ENCODE measurements around the gene RNF150.
"Not testable (repeated sequence)": the region's sequence is repeated elsewhere in the genome, so short reads cannot be mapped to it uniquely, and the experiment has no call there.

The RNF150 gene

DNA sequence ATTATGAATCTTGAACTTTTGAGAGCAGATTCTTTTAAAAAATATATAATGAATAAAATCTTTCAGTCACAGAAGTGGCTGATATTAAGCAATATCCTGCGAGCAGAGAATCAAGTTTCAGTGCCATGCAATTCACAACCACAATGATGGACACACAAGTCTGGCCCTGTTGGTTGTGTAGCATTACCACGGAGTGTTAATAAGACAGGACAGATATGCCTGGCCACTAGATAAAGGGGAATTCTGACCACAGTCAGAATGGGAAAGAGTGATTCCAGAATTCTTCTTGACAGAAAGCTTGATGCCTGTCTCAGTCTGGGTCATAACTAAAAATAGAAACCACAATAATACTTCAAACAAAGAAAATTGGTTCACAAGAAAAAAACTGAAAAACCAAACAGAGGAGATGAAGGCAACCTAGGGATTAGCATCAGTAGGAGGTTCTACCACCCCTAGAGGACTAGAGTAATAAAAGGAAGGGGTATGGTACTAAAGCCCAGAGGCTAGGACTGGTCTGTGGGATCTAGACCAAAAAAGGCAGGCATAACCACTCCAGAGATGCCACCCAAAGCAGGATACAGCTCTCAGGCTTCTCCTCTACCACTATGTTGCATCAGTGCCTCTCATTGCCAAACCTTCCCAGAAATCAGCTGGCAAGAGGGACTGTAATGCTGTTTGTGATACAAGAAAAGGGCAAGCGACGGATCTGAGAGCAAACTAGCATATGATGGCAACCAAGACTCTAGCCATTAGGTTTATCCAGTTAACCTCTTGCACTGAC is 59.0 kb downstream of the RNF150 start:
- DNase-seq: no peak

DNA sequence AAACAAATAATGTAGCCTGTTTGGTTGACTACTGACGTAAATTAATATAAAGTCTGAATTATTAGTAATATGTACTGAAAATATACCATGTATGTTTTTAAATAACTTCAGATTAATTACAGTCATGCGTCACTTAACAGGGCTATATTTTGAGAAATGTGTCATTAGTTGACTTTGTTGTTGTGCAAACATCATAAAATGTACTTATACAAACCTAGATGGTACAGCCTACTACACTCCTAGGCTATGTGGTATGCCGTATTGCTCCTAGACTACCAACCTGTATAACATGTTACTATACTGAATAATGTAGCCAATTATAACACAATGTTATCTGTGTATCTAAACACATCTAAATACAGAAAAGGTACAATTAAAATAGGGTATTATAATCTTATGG is 66.6 kb downstream of the RNF150 start:
- DNase-seq: no peak

DNA sequence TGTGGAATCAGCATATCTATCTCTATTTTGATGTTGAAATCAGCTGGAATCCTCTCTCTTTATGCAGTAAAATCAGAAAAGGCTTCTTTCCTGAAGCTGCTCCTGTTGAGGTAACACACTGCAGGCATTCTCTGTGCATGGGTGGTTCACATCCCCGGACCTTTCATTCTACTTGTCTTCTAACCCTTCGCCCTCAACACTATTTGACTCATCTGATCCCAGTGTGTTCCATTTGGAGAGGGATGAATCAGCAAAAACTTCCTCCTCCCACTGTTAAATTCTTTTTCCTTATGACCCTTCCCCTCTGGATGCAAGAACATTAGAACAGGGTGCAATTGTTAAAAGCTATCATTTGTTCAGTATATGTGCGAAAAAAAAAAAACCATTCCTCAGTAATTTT is 67.4 kb downstream of the RNF150 start:
- DNase-seq: no peak

DNA sequence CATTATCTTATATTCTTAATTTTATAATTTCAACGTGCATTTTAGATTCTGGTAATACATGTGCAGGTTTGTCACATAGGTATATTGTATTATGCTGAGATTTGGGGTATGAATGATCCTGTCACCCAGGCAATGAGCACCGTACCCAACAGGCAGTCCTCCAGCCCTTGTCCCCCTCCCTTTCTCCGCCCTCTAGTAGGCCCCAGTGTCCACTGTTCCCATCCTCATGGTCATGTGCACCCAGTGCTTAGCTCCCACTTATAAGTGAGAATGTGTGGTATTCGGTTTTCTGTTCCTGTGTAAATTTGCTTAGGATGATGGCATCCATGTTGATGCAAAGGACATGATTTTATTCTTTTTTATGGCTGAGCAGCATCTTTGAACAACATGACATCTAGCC is 70.6 kb downstream of the RNF150 start:
- no peak for DNase-seq

DNA sequence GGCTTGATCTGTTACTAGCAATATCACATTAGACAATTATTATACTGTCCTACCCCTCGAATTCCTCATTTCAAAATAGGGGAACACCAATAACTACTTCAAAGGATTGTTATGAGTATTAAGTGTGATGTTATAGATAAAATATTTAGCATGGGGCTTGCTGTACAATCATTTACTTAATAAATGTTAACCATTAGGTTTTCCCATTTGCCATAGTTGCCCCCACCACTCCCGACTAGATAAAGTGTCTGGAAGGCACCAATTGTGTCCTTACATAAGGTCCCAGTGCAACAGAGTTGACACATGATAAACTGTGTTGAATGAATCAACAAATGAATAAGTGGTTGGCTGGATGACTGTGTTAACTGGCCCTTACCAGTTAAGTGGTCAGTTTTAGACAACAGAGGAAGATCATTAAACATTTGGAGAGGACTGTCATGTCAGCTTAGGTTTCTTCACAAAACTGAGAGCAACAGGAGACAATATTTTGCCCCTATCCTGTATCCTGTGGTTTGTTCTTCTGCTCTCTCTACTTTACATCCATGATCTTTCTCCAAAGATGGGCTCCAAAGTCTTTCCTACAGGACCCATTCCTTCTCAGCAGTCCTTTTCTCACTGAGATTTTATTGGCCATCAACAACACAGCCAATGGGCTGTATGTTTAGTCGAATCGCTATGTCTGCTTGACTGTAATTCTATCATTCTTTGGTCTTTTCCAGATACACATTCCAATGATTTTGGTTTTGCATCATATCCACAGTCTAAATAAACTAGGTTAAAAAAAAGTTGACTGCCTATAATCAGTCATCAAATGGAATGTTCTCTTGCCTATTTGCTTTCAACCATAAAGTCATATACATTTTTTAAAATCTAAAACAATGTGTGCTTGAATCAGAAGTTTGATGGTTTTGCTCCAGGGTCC is 74.4 kb downstream of the RNF150 start:
- DNase-seq: no peak

DNA sequence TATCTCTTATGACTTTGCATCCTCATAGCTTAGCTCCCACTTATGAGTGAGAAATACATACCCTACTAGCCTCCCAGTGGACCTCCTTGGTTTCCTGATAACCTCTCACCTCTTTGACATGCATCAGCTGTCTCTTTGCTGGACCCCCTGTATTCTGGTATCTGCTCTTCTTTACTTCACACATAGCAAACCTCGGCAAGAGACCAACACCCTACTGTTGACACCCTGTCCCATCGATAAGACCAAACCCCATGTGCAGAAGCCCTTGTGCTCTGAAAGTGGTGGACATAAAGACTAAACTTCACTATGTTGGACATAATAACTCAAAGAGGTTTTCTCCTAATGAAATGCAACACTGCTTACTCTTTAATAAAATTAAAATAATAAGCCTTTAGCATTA is 75.7 kb downstream of the RNF150 start:
- DNase-seq: no peak

DNA sequence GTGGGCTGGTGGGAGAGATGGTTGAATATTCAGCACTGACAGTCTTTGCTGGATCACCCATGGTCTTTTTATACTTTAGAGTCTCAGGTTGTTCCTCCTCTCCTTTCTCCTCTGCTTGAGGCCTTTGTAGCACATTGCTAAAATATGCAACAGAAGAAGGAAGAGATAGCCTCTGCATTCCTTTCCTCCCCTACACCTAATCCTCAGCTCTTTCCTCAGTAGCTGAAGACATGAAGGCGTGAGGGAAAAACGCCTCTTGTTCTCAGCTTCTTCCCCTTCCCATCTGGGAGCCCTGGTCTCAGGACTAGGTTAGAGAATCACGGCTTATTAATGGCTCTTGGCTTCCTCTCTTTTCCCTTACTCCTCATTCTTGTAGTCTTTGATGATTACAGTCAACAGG is 76.8 kb downstream of the RNF150 start:
- no peak for DNase-seq

DNA sequence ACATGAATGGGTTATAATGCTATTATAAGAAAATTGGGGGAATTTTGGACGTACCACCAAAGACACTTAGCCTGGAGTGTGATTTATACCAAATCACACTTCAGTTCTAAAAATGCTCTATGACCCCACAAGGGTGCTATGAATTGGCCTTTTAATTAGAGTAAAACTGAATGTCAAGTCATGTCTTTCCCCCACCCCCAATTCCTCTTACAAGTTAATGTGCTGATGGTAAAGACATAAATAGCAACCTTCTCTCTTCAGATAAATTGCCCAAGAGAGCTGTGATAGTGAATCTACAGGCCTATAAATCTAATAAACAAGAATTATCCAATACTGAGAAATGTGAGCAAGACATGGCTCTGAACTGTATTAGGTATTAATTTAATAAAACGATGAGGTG is 78.8 kb downstream of the RNF150 start:
- DNase-seq: no peak

DNA sequence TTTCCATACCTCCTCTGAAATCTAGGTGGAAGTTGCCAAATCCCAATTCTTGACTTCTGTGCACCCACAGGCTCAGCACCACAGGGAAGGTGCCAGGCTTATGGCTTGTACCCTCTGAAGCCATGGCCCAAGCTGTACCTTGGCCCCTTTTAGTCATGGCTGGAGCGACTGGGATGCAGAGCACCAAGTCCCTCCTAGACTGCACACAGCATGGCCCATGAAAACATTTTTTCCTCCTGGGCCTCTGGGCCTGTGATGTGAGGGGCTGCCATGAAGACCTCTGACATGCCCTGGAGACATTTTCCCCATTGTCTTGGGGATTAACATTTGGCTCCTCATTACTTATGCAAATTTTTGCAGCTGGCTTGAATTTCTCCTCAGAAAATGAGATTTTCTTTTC is 82.3 kb downstream of the RNF150 start:
- not testable (repeated sequence) for DNase-seq

DNA sequence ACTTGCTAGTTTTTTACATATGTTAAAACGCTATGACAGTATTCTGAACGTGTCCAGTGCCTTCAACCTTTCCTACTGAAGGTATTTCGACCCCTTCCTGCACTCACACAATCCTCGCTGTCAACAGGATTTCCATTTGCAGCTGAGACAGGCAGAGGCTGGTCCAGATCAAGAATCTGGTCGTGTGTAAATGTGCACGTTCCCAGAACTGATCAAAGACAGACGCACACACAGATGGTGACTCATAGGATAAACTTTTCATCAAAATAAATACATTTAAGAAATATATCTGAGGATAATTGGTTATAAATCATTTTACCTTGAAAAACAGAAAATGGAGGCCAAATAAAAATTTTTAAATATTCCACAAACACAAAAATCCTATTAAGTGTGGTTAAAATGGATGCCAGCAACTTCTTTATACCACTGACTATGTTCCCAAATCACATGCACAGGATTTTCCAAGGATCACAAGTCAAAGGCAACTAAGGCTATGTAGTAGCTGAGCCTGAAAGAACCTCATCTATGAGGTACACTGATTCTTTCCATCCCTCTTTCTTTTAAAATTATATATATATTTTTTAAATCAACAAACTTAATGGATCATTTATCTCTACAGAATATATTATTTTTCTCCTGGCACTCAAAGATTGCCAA is 85.9 kb downstream of the RNF150 start:
- DNase-seq: no peak

DNA sequence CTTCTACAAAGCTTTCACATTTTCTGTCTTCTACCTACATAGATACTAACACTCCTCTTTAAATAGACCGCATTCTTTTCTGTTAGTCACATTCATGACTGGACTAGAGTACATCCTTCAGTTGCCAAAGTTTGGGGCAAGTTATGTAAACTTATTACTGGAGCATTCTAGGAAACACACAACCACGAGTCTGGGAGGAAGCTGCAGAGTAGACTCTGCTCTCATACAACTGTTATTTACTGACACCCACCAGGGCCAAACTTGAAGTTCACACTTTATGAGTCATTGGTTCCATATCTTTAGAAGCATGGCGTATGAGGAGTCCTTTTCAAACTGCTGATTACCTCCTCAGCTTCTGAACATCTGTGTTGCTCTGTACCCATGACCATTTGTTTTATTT is 87.0 kb downstream of the RNF150 start:
- no peak for DNase-seq

DNA sequence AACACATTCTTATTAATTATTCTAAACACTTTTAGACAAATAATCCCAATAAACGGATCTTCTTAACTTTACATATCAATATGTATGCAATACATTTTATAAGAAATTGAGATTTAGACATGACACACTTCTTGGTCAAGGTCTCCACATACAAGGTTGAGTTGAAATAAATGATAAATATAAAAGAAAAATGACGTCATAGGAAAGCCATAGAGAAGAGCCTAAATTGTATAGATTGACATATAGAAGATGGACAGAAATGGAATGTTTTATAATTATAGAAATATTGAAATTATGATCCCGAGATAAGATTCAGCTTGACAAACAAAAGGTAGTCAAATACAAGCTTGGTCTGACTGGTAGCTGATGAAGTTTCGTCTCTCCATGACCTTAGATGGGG is 87.4 kb downstream of the RNF150 start:
- DNase-seq: no peak

DNA sequence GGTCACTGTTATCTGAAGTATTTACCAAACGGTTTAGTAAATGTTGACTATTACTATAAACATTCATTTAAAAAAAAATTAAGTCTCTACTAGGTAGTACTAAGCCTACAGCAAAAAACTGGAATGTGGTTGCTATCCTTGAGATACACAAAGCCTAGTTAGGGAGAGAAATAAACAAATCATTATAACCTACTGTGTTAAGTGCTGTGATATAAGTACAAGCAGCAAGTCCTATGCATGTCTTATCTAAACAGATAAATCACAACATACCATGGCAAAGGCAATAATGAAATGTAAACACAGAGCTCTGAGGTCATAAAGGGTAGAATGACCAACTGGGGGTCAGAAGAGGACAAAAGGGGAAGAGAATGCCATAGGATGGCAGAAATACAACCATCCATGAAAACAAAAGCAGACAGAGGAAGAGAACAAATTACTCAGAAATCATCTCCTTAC is 92.2 kb downstream of the RNF150 start:
- no peak for DNase-seq

DNA sequence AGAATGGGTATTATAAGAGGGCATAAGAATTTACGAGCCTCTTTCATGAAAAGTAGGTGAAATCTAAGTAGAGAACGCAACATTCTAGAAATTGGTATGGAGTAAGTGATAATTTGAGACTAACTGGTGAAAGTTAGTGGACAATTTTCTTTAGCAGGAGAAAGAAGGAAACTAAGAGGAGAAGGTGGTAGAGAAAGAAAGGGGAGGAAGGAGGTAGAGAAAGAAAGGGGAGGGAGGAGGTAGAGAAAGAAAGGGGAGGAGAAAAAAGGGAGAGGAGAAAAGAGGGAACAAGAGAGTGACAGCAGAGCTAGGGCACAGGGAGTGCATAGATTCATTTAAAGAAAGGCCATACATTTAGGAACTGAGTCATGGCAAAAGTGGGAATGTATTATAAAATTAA is 94.1 kb downstream of the RNF150 start:
- no peak for DNase-seq

DNA sequence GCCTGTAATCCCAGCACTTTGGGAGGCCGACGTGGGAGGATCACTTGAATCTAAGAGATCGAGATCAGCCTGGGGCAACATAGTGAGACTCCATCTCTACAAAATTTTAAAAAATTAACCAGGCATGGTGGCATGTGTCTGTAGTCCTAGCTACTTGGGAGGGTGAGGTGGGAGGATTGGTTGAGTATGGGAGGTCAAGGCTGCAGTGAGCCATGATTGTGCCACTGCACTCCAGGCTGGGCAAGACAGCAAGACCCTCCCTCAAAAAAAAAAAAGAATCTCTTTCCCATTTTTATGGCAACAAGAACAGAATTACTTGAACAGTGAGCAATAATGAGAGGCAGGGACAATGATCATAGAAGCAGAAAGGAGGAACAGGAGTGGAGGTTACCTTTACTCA is 94.8 kb downstream of the RNF150 start:
- DNase-seq: no peak

DNA sequence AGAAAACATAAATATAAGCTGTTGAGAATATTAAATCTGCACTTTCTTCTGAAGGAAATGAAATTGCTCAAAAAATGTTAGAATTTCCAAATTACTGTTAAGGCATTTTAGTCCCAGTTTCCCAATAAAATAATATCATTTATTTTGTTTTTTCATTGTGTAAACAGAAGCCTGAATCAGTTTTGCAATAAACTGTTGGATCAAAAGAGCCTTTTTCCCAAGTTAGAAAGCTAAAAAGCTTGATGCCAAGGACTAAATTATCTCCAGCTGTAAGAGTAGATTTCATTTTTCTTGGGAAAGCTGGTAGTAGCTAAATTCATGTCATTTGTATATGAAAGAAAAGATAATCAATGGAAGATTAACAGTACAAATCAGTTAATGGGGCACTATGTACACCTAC is 95.8 kb downstream of the RNF150 start:
- DNase-seq: no peak

DNA sequence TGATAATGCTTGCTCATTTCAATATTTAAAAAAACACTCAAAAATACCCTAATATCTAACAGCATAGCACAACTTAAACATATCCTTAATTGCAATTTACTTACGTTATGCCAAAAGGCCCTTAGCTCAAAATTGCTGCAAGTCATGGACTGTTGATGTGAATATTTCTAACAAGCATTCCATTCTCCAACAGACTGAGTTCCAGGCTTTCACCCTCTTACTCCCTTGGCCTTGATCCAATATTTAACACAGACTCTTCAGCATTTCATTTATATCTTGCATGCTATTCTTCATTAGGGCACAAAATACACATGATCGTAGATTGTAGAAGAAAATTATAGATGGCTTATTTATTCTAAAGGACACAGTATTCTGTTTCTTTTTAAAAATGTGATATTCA is 96.5 kb downstream of the RNF150 start:
- no peak for DNase-seq

DNA sequence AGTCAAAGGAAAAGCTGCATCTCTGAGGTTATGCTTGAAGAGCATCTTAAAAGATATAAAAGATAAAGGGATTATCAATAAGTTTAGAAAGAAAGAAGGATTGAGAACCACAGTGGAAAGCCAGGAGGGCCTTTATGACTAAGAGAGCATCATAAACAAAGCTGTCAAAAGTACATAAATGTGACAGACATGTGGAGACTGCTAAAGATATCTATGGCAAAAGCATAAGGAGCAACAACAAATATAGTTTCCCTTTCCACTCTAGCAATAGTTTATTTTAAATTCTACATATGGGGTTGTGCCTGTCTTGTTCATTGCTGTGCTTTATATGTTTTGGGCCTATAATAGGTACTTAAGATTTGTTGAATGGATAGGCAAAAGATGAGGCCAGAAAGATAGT is 97.3 kb downstream of the RNF150 start:
- no peak for DNase-seq

DNA sequence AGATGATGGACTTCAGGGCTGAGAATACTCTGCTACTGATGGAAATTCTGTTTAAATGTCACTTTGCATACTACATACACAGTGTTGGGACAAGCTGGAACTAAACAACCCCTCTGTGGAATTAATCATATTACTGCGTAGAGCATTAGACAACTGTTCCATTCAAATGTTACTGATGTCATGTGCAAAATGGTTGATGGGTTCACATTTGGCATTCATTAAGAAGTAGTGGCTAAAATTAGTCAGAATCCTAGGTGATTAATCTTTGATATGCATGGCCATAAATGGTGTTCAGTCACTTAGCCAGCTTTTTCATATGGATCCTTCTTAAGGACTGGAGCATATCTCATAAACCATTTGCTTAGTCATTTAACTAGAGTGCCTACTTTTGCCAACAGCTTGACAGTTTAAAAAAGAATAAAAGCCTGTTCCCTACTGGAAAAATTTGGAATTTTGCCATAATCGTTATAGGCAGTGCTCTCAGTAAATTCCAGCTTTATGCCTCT is 105.2 kb downstream of the RNF150 start:
- no peak for DNase-seq

DNA sequence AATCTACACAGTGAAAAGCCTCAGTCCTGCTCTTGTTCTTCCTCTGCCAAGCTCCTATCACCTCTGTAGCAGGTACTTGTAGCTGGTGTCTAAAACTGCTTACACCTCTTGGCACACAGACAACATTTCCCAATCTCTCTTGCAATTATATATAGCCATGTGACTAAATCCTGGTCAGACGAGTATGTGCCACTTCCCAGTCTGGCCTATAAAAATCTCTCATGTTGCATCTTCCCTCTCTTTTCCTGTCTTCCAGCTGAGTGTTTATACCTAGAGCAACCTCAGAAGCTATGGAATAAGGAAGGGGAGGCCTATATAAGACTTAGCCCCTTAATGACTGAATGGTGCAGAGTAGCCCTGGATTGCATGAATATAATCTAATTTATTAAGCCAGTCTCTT is 105.8 kb downstream of the RNF150 start:
- no peak for DNase-seq

DNA sequence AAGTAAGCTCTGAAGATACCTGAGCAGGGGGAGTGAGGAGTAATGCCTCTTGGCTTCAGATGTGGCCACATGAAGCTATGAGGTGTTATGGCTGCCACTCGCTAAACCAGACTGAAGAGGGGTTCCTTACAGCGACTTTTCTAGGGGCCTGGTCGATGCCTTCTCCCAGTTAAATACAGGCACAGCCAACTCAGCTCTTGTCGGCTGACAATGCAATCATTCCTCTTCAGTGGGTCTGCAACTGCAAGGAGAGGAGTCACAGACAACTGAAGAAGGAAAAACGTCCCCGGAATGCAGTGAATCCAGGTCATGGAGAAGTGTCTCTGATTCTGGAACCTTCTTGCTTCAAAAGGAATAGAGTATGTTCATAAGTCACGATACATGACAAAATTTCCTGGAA is 106.4 kb downstream of the RNF150 start:
- no peak for DNase-seq

DNA sequence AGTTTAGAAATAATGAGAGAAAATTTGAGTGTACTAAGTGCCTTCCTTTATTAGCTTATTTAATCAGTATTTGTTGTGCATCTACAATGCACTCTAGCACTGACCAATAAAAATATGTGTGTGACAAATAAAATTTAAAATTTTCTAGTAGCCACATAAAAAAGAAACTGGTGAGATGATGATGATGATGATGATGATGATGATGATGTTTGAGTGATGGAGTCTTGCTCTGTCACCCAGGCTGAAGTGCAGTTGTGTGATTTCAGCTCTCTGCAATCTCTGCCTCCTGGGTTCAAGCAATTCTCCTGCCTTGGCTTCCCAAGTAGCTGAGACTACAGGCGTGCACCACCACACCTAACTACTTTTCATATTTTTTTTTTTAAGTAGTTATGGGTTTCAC is 110.2 kb downstream of the RNF150 start:
- no peak for DNase-seq

DNA sequence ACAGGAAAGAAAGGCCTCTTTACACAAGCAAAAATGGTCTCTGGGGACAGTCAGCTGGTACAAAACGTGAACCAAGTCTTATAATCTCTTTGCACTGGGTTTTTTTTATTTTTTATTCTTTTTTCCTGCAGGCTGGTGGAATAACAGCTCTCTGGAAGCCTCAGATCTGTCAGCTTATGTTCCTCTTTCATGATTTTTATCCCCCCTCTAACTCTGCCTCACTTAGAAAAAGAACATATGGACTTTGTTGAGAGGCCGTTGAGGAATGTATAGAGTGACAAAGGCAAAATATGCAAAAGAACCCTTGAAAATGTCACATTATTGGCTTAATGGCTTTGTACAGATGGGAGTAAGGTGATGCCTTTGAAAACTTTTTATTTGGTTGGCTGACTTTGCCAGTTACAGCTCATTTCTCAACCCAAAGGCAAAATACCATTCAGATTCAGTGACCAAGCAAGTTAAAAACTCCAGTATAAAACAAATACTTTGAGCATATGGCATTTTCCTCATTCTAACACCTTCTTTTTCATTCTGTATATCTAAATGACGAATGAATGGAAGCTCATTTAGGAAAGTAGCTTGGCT is 111.1 kb downstream of the RNF150 start:
- no peak for DNase-seq
